Medulla oblongata (tissue), 1 donor: ENCODE data around the gene TRAPPC12.
"Not testable (repeated sequence)": the region's sequence is repeated elsewhere in the genome, so short reads cannot be mapped to it uniquely, and the experiment has no call there.

ENCODE experiments used
- DNase-seq: peaks from one replicate; pipeline ENCODE4 v3.0.0-alpha.2; 2015; ENCODE audit errors: extremely low spot score

TRAPPC12 gene

DNA sequence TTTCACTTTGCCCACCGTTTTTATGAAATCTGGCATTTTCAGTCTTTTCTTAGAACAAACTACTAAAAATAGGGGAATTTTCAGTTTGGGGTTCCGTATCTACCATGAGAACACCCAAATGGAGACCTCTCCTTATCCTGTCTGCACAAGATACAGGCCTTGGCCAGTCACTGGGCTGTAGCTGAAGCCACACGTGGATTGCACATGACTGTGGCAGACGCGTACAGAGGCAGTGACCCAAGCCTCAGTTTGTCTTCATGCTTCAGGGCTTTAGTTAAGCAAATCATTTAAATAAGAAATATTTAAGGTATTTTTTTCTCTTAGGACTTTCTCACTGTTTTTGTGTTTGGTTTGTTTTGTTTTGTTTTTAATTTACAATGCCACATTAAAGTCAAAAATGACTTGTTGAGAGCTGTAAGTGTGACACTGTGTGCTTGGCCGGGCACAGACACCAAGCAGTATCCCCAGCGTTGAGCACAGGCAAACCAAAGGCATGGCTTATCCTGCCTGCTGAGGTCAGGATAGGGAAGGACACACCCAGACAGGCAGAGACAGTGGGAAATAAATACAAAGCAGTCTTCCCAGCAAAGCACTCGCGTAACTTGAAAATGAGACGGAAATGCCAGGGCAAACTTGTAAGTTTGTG lies 53.3 kb downstream of the TRAPPC12 start:
- DNase-seq, result peak; percentile 34

DNA sequence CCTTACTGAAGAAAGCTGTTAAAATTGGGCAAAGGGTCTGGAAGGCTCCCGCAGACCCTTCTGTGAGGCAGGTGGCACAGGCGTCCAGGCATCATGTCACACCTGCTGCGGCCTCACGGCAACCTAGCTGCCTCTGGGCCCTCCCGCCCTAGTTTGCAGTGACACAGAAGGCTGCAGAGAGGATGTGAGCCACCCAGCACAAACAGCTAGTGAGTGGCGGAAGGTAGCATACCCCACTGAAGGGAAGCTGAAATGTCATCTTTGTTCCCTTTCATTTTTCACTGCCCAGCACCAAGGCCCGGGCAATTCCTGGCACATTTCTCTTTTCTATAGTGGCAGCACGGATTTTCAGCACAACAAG lies 53.8 kb downstream of the TRAPPC12 start:
- DNase-seq, result no peak

- DNase-seq, result no peak
Observed at GRCh38 chr2:3433776-3434400, 54.4 kb downstream of the TRAPPC12 start.

GRCh38 chr2:3434654-3435053 lies 55.2 kb downstream of the TRAPPC12 start:
- no peak for DNase-seq

DNA sequence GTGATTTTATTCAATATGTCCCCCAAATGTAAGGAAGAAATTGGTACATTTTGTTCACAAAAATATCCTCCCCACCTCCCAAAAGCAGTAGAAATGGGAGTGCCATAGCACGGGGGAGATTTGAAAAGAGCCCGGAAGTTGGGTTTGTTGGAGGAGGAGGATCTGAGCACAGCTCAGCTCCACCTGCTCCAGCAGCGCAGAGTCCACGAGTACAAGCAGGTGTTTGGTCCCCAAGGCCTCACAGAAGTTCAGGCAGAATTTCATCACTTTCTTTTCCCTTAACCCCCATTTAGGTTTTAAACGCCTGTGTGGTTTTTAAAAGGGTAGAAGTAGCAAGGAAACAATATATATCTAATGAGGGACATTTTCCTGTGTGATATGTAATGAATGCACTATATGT lies 56.0 kb downstream of the TRAPPC12 start:
- DNase-seq, result no peak

- no peak for DNase-seq
Observed at GRCh38 chr2:3440477-3440876, 61.0 kb downstream of the TRAPPC12 start.

GRCh38 chr2:3441465-3441864 lies 62.0 kb downstream of the TRAPPC12 start:
- no peak for DNase-seq

DNA sequence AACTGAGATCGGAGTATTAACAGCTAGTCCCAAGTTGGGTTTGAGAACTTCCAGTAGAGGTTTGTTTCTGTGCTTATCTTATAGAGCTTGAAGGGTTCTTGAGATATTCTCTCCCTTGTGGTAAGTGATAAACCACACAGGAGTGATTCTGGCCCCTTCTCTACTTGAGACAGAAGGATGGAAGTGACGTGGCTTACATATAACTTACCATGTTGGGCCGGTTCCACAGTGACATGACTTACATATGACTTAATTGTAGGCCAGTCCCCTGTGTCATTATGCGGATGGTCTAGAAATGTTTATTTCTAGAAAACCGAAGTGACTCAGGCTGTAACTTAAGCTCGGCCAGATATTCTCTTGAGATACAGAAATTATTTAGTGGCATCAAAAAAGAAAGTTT lies 62.7 kb downstream of the TRAPPC12 start:
- DNase-seq, result no peak

DNA sequence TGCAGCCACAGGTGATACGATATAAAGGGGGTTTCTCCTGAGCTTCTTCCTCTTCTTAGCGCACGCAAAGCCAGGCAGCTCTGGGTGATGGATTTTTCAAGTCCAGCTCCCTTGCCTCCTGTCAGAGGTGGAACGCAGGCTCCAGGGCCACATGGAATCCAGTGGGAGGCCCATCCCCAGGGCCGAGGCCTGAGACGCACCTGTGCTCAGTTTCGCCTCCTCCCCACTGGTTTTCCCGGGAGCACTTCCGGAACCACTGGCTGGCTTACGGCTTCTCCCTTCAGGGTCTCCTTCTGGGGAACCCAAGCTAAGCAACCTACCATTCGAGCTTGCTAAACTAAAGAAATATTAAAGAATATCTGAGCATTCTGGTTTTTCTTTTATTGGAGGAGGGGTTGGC lies 63.6 kb downstream of the TRAPPC12 start:
- DNase-seq, result no peak

GRCh38 chr2:3443506-3444084 lies 64.1 kb downstream of the TRAPPC12 start:
- no peak for DNase-seq

- no peak for DNase-seq
Observed at GRCh38 chr2:3445891-3446290, 66.4 kb downstream of the TRAPPC12 start.

DNA sequence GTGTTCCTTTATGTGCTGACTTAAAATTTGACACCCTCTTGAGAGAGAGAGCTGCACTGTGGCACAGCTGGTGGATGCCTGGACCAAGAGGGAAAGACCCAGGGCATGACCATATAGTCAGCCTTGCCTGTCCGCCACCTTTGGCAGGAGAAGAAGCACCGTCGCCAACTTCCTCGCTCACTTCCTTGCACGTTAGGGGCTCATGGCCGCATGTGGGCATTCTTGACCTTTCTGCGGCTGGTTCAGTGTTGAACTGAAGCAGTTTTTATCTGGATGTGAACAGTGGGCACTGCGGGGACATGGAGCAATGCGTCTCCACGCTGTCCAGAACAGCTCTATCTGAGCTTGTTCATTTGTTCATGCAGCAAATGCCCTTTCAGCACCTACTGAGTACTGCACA lies 66.9 kb downstream of the TRAPPC12 start:
- DNase-seq, result no peak

- not testable (repeated sequence) for DNase-seq
Observed at GRCh38 chr2:3447186-3447585, 67.7 kb downstream of the TRAPPC12 start.

DNA sequence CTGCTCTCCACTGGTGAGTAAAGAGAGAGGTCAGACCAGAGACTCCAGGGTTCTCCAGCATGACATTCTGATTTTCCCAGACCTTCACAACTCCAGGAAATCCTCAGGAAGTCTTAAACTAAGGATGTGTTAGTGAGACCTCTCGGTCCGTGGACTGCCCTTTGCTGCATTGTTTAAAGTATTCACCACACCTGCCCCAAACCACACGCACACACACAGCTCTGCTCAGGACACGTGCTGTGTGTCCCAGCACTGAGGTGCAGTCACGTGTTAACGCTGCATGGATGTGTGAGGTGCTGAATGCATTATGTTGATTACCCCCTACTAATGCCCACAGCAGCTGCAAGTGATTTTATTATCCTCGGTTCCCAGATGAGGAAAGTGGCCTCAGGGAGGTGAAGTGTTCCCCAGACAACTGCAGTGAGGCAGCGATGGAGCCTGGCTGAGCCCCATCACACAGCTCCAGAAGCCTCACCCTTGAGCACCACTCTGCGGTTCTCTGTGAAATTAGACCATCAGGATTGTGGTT lies 68.4 kb downstream of the TRAPPC12 start:
- DNase-seq, result peak; percentile 41

DNA sequence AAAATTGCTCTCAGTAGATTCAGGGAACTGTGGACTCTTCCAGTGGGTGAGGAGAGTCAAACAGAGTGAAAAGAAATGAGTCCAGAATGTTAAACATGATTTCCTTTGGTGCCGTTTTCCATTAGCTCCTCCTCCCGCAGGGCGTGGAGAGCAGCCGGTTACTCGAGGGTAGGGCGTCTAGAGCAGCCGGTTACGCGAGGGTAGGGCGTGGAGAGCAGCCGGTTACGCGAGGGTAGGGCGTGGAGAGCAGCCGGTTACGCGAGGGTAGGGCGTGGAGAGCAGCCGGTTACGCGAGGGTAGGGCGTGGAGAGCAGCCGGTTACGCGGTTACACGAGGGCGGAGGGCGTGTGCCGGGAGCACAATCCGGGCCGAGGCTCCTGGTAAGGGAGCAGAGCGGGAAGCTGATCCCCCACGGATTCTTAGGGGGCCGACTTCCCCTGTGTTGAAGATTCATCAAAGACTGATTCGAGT lies 69.0 kb downstream of the TRAPPC12 start:
- DNase-seq, result not testable (repeated sequence)

DNA sequence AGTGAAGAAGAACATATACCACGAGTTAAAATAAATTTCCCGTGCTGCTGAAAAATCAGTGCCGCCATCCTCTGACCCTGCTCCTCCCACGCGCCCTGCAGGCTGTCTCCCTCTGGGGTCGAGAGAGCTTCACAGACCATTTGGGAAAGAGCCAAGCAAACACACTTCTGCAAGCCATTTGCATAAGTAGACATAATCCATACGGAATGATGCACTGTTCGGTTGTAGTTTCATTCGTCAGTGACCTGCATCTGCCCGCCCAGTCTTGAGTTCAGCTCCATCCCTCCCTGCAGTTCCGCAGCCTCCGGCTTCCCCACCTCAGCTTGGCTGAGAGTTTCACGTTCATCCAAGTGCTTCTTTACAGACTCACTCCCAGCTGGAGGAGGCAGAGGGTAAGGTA lies 69.6 kb downstream of the TRAPPC12 start:
- DNase-seq, result no peak

DNA sequence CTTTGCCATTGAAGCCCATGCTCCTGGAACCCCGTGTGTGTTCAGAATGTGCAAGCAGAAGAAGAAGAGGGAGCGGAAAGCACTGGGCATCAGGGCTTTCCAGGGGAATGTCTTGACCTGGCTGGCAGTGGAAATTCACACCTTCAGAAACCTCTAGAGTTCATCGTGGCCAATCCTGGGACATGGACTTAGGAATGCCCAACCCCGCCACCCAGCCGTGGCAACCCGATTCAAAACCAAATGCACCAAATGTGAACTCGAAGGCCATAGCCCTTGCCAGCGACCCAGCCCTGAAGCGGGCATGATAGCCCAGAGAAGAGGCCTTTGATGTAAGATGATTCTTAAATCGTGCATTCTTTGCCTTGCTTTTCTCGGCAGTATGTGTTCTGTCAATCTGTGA lies 70.4 kb downstream of the TRAPPC12 start:
- DNase-seq, result no peak

- DNase-seq, result no peak
Observed at GRCh38 chr2:3450385-3451010, 71.0 kb downstream of the TRAPPC12 start.

DNA sequence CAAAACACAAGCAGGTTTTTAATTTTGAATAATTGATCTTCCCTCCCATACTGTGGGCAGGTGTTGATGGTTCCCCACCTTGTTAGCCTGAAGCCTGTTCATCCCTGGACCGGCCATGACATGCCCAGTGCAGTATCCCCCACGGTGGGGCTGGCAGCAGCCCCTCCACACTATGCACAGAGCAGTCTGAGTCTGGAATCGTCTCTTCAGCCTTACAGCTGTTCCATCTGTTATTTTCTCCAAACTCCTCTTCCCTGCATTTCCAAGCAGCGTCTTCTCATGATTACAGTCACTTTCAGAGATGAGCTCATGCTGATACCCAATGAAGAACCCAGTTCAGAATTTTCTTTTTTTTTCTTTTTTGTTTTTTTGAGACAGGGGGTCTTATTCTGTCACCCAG lies 71.7 kb downstream of the TRAPPC12 start:
- no peak for DNase-seq

- DNase-seq, result no peak
Observed at GRCh38 chr2:3451926-3452671, 72.6 kb downstream of the TRAPPC12 start.

- no peak for DNase-seq
Observed at GRCh38 chr2:3453190-3453999, 73.9 kb downstream of the TRAPPC12 start.
